K562 (cell line): ENCODE measurements around the gene ADAMTS14. TPM values are rescaled to one million over a fixed set of nuclear protein-coding genes. Genes with fewer than 3 reads are reported as not detected.

ENCODE experiments used
- ATAC-seq: fragments of 200-7000 bp; cut with Tn5 transposase; 3 replicates; pipeline ENCODE4 v1.9.1; 2020; ENCODE audit warnings: moderate library complexity
- BruUV-seq: library from RNA; stranded (reverse); fragments of 400-500 nt; replicated peaks from 2 replicates; lab custom pipeline; 2021; lab: Mats Ljungman, UMichigan
- CTCF ChIA-PET: fragments of 300-600 bp; formaldehyde crosslinking; extraction: SDS; loops from one replicate; lab custom pipeline; 2021; ENCODE audit warnings: low intra/inter-chr PET ratio; lab: Yijun Ruan, JAX
- POLR2A ChIA-PET: fragments of 300-600, 350-650 bp; sonication (Branson Sonifier 250); formaldehyde crosslinking; extraction: SDS; loops from one replicate; lab custom pipeline; 2021; ENCODE audit warnings: antibody characterized with exemption, inconsistent platforms; lab: Yijun Ruan, JAX
- DNase-seq, 4 experiments: peaks; one replicate each; pipeline versions ENCODE4 v3.0.0 to v3.0.0-alpha.2; 2011 to 2018; ENCODE audit warnings: low spot score in 3 of 4, mixed read lengths in 3 of 4; ENCODE audit errors: extremely low read depth in 1 of 4
- FAIRE-seq: peaks from 2 replicates; lab custom pipeline; 2011; peaks lifted over from hg19 to GRCh38; lab: Jason Lieb, UNC
- H2AFZ ChIP-seq: 2 replicates; pipeline ENCODE4 v1.6.0; 2011; ENCODE audit warnings: low read depth, low read length, control low read depth, inconsistent platforms
- H3K27ac ChIP-seq: fragments of 200-600 bp; 3 replicates; pipeline ENCODE4 v1.8.0; 2011; ENCODE audit warnings: low read depth, mild to moderate bottlenecking, control low read depth, inconsistent platforms, low read length, moderate library complexity, mixed read lengths; ENCODE audit errors: extremely low read depth
- H3K27me3 ChIP-seq, 2 experiments: fragments of 300-600 bp in 1 of 2; 2 replicates in 1 of 2; 3 replicates in 1 of 2; pipeline versions ENCODE4 v1.6.0 to v1.8.0; 2011; ENCODE audit warnings: inconsistent platforms in 2 of 2, low read length in 2 of 2, mild to moderate bottlenecking in 1 of 2, mixed read lengths in 1 of 2, moderate library complexity in 1 of 2; ENCODE audit not compliant: control insufficient read depth in 2 of 2, insufficient read depth in 2 of 2
- H3K36me3 ChIP-seq: fragments of 300-600 bp; 3 replicates; pipeline ENCODE4 v1.8.0; 2011; ENCODE audit warnings: mild to moderate bottlenecking, low read length, inconsistent platforms; ENCODE audit not compliant: control insufficient read depth, insufficient read depth
- H3K4me1 ChIP-seq, 2 experiments: fragments of 200-600 bp in 1 of 2; replicated peaks in 1 of 2; 2 replicates in 1 of 2; 3 replicates in 1 of 2; pipeline versions ENCODE4 v1.5.1 to v1.8.0; 2011; ENCODE audit warnings: inconsistent platforms in 2 of 2, low read length in 2 of 2, mild to moderate bottlenecking in 1 of 2, mixed read lengths in 1 of 2, moderate library complexity in 1 of 2; ENCODE audit not compliant: control insufficient read depth in 2 of 2, insufficient read depth in 2 of 2
- H3K4me2 ChIP-seq: 2 replicates; pipeline ENCODE4 v1.6.1; 2011; ENCODE audit warnings: low read length, control low read depth, inconsistent platforms, mixed read lengths; ENCODE audit not compliant: insufficient read depth
- H3K4me3 ChIP-seq: fragments of 200-600 bp; sonication (generic), shearing (Covaris generic); 2 replicates; pipeline ENCODE4 v1.5.1; 2016; ENCODE audit warnings: control low read depth, inconsistent platforms
- H3K79me2 ChIP-seq: fragments of 200-600 bp; 3 replicates; pipeline ENCODE4 v1.8.0; 2011; ENCODE audit warnings: low read length, inconsistent platforms; ENCODE audit not compliant: control insufficient read depth, insufficient read depth
- H3K9ac ChIP-seq, 2 experiments: 2 replicates each; pipeline versions ENCODE4 v1.6.0 to v1.6.1; 2011; ENCODE audit warnings: low read depth in 2 of 2, low read length in 2 of 2, control low read depth in 1 of 2, inconsistent platforms in 1 of 2, mild to moderate bottlenecking in 1 of 2, mixed read lengths in 1 of 2; ENCODE audit not compliant: insufficient read depth in 1 of 2
- H3K9me1 ChIP-seq: one replicate; pipeline ENCODE4 v1.6.0; 2011; ENCODE audit warnings: inconsistent platforms, mild to moderate bottlenecking, low read length, moderate library complexity; ENCODE audit not compliant: control insufficient read depth, insufficient read depth
- H3K9me3 ChIP-seq: replicated peaks from 2 replicates; pipeline ENCODE4 v1.5.1; 2011; ENCODE audit warnings: low read depth, low read length, inconsistent platforms; ENCODE audit not compliant: control insufficient read depth, insufficient read depth
- H4K20me1 ChIP-seq: replicated peaks from 2 replicates; pipeline ENCODE4 v1.6.1; 2011; ENCODE audit warnings: low read length, inconsistent platforms, mixed read lengths; ENCODE audit not compliant: control insufficient read depth, insufficient read depth
- CREM ChIP-seq: IDR thresholded peaks from 2 replicates; pipeline ENCODE4 v1.6.1; 2014; ENCODE audit warnings: antibody characterized with exemption, low read depth
- ELK3 ChIP-seq: fragments of 450-650 bp; formaldehyde crosslinking; IDR thresholded peaks from 2 replicates; pipeline ENCODE4 v1.4.0; 2020; ENCODE audit warnings: mild to moderate bottlenecking
- NFIC ChIP-seq: fragments of 450-650 bp; IDR thresholded peaks from 2 replicates; pipeline ENCODE4 v1.6.1; 2017; ENCODE audit warnings: mild to moderate bottlenecking, inconsistent platforms
- RBBP5 ChIP-seq: fragments of 200-600 bp; sonication (generic); IDR thresholded peaks from 2 replicates; pipeline ENCODE4 v1.6.1; 2012; ENCODE audit warnings: borderline replicate concordance, mild to moderate bottlenecking, low read length, control low read depth, inconsistent platforms; ENCODE audit not compliant: insufficient read depth, poor library complexity, severe bottlenecking
- SMARCA4 ChIP-seq: fragments of 450-650 bp; IDR thresholded peaks from 2 replicates; pipeline ENCODE4 v1.6.1; 2016
- TEAD4 ChIP-seq, 2 experiments: sonication (generic) in 1 of 2; formaldehyde crosslinking in 1 of 2; IDR thresholded peaks; 2 replicates each; pipeline versions ENCODE4 v1.6.1 to v1.8.0; 2012 to 2022; ENCODE audit warnings: borderline replicate concordance in 1 of 2, inconsistent platforms in 1 of 2, low read length in 1 of 2, mild to moderate bottlenecking in 1 of 2, missing genetic modification reagents in 1 of 2
- TRIM28 ChIP-seq: fragments of 450-650 bp; IDR thresholded peaks from 2 replicates; pipeline ENCODE4 v1.6.1; 2017
- TSC22D4 ChIP-seq: fragments of 450-650 bp; IDR thresholded peaks from 2 replicates; pipeline ENCODE4 v1.6.1; 2016; ENCODE audit warnings: missing genetic modification characterization, missing biosample characterization, control low read depth
- ZC3H4 ChIP-seq: sonication (generic); formaldehyde crosslinking; IDR thresholded peaks from 2 replicates; pipeline ENCODE4 v1.9.0; 2021; ENCODE audit warnings: missing genetic modification reagents, borderline replicate concordance
- ZHX1 ChIP-seq: fragments of 150-350 bp; conservative IDR thresholded peaks from 2 replicates; pipeline ENCODE4 v1.6.1; 2014; ENCODE audit warnings: low read length
- ZNF699 ChIP-seq: fragments of 250-450 bp; sonication (Bioruptor Pico); IDR thresholded peaks from 2 replicates; pipeline ENCODE4 v1.8.0; 2021; ENCODE audit warnings: mild to moderate bottlenecking, moderate library complexity; ENCODE audit not compliant: insufficient replicate concordance
- ZNF717 ChIP-seq: fragments of 250-450 bp; sonication (Bioruptor Pico); IDR thresholded peaks from 2 replicates; pipeline ENCODE4 v1.5.0; 2021
- ZNF740 ChIP-seq, 3 experiments: fragments of 200-800 bp in 1 of 3; sonication (Bioruptor generic) in 1 of 3; sonication (generic) in 1 of 3; formaldehyde crosslinking in 1 of 3; IDR thresholded peaks; 2 replicates each; pipeline versions ENCODE4 v1.6.1 to v1.8.0; 2016 to 2022; ENCODE audit warnings: mild to moderate bottlenecking in 2 of 3, missing compliant biosample characterization in 2 of 3, missing genetic modification characterization in 2 of 3, missing genetic modification reagents in 1 of 3
- WGBS: fragments of 100-300 bp; shearing (Covaris generic); methylation state at CpG from one replicate; pipeline ENCODE4 v1.1.6; 2016; ENCODE audit warnings: low coverage, mixed read lengths; ENCODE audit not compliant: insufficient coverage; ENCODE audit errors: missing lambda C conversion rate; 5-methylcytosine and 5-hydroxymethylcytosine counted together
- in situ Hi-C: fragments of 300-500 bp; cut with MboI; formaldehyde crosslinking; loops from 4 replicates; pipeline ENCODE4 v1.15.0; 2018; ENCODE audit warnings: inconsistent platforms, mixed read lengths
- intact Hi-C: fragments of 100-400 bp; cut with micrococcal nuclease; formaldehyde crosslinking; loops from 2 replicates; pipeline ENCODE4 v1.14.2; 2022
- polyA plus RNA-seq, 8 experiments: library from polyadenylated mRNA; depleted of rRNA in 4 of 8; stranded (reverse) in 5 of 8; unstranded in 3 of 8; fragments of >200 nt; fragmentation: Nextera tagmentation in 2 of 8; fragmentation: Illumina TruSeq in 1 of 8; extraction: Ambion mirVana in 2 of 8; extraction: Trizol in 1 of 8; gene quantifications; 2 replicates each; pipeline versions ENCODE4 v1.2.1 to v1.2.3, GENCODE V29; 2011 to 2014; ENCODE audit warnings: inconsistent platforms in 1 of 8, missing spikeins in 1 of 8
- total RNA-seq, 7 experiments: library from RNA; depleted of rRNA in 6 of 7; stranded (reverse); fragments of >200 nt in 6 of 7; fragmentation: Illumina TruSeq in 2 of 7; extraction: Trizol in 2 of 7; gene quantifications; 2 replicates each; pipeline versions ENCODE4 v1.2.1 to v1.2.3, GENCODE V29; 2011 to 2021; ENCODE audit warnings: low replicate concordance in 1 of 7

The ADAMTS14 gene
- total and polyA plus RNA-seq, 9 of the 15 experiments (the other 6 are each of a cell fraction or from before 2014, with no cell fraction given): 0.04 to 37.4 (median 15.9) TPM

- TF ChIP-seq ZHX1: no peak
- TF ChIP-seq ZNF740 (CRISPR knock-in tag; IDR thresholded peaks at IDR 0.05): no peak
- TF ChIP-seq ZNF740 (tag; IDR thresholded peaks at IDR 0.05): no peak
Observed at GRCh38 chr10:70655316-70655715, 17.0 kb upstream of the ADAMTS14 start (continued).

GRCh38 chr10:70656489-70656888 is 15.8 kb upstream of the ADAMTS14 start:
- FAIRE-seq: peak; percentile 80
- intact Hi-C loops (no loop called here), in situ Hi-C loops (no loop called here)
- H2AFZ ChIP-seq: peak overlapping the region; percentile 48; the same call in 1 of the 2 replicates
- BruUV-seq: no TSS peak
- H3K27me3 ChIP-seq: no peaks in the 10 kb centered on the region
- no peak overlapping the region for H3K4me2 ChIP-seq
- no peak overlapping the region; the same call in 2 of the 3 replicates for H3K27ac ChIP-seq
- ATAC-seq: peak; percentile 70
- H3K9me3 ChIP-seq: peaks cover 18% of the 10 kb centered on the region
- H3K79me2 ChIP-seq: no peaks in the 10 kb centered on the region
- DNase-seq: peak; percentile 72 to 82 (median 74)
- H3K9ac ChIP-seq: no peak overlapping the region
- H3K36me3 ChIP-seq: no peaks in the 10 kb centered on the region
- ChIA-PET POLR2A (interaction anchor here (0.7 to 0.9 kb wide), 2 partner anchors 59 to 1642 kb away, joined by 3 read pairs; no protein-coding TSS in a partner anchor), CTCF (no interaction called here)
- H3K4me3 ChIP-seq: no peak overlapping the region
- no peaks in the 10 kb centered on the region for H3K9me1 ChIP-seq
- peaks cover 12 to 33% of the 10 kb centered on the region in 2 experiments for H3K4me1 ChIP-seq
- H4K20me1 ChIP-seq: no peaks in the 10 kb centered on the region
- WGBS: 39% methylated on average over 3 of the region's 3 CpGs
- TF ChIP-seq SMARCA4 (peak; percentile 65; the same call in 1 of the 2 replicates), TEAD4 (IDR thresholded peaks at IDR 0.05; ENCODE audit: low read length) (no peak), TEAD4 (CRISPR knock-in tag; IDR thresholded peaks at IDR 0.05; ENCODE audit: borderline replicate concordance) (no peak), ZNF699 (CRISPR knock-in tag) (no peak), ZNF717 (no peak), TRIM28 (no peak), ELK3 (no peak), CREM (0 out of 2 replicates have a peak, but pooled peaks have one; percentile 51), RBBP5 (no peak), TSC22D4 (tag) (no peak), ZC3H4 (CRISPR knock-in tag) (no peak), NFIC (no peak)
